GM23338 (cell line): Measurements from ENCODE around the gene VRK1. TPM values are rescaled to one million over a fixed set of nuclear protein-coding genes. Genes with fewer than 3 reads are reported as not detected.

Experiments
- ATAC-seq: fragments of 200-7000 bp; cut with Tn5 transposase; 3 replicates; pipeline ENCODE4 v1.9.1; 2020
- DNase-seq: peaks from one replicate; pipeline ENCODE4 v3.0.0-alpha.2; 2015; ENCODE audit warnings: low spot score
- H2AFZ ChIP-seq: fragments of 200-600 bp; sonication (generic); 2 replicates; pipeline ENCODE4 v1.8.0; 2016; ENCODE audit warnings: antibody characterized with exemption, mild to moderate bottlenecking, moderate library complexity
- H3F3A ChIP-seq: fragments of 200-600 bp; sonication (generic); replicated peaks from 2 replicates; pipeline ENCODE4 v1.8.0; 2017; ENCODE audit warnings: antibody characterized with exemption, mixed run types, low read depth
- H3K27ac ChIP-seq: fragments of 200-600 bp; sonication (generic); 2 replicates; pipeline ENCODE4 v1.6.1; 2016; ENCODE audit warnings: low read depth
- H3K27me3 ChIP-seq: fragments of 200-600 bp; sonication (generic); 2 replicates; pipeline ENCODE4 v1.8.0; 2016; ENCODE audit warnings: mild to moderate bottlenecking, mixed run types, moderate library complexity; ENCODE audit not compliant: insufficient read depth
- H3K36me3 ChIP-seq: fragments of 200-600 bp; sonication (generic); 2 replicates; pipeline ENCODE4 v1.8.0; 2016; ENCODE audit warnings: mild to moderate bottlenecking; ENCODE audit not compliant: insufficient read depth
- H3K4me1 ChIP-seq: fragments of 200-600 bp; sonication (generic); 2 replicates; pipeline ENCODE4 v1.8.0; 2016; ENCODE audit warnings: mild to moderate bottlenecking, moderate library complexity; ENCODE audit not compliant: insufficient read depth
- H3K4me2 ChIP-seq: fragments of 200-600 bp; sonication (generic); 2 replicates; pipeline ENCODE4 v1.7.1; 2017; ENCODE audit warnings: mixed run types
- H3K4me3 ChIP-seq: fragments of 200-600 bp; sonication (generic); 2 replicates; pipeline ENCODE4 v1.6.1; 2016; ENCODE audit warnings: mixed run types
- H3K79me2 ChIP-seq: fragments of 200-600 bp; sonication (generic); replicated peaks from 2 replicates; pipeline ENCODE4 v1.8.0; 2017; ENCODE audit warnings: mild to moderate bottlenecking; ENCODE audit not compliant: insufficient read depth
- H3K9me2 ChIP-seq: fragments of 200-600 bp; sonication (generic); 2 replicates; pipeline ENCODE4 v1.8.0; 2017; ENCODE audit not compliant: insufficient read depth
- H4K20me1 ChIP-seq: fragments of 200-600 bp; sonication (generic); replicated peaks from 2 replicates; pipeline ENCODE4 v1.8.0; 2017; ENCODE audit warnings: mild to moderate bottlenecking; ENCODE audit not compliant: insufficient read depth
- H3K27ac Mint-ChIP-seq: 2 replicates; pipeline ENCODE4 v1.8.0; 2020; ENCODE audit warnings: inconsistent platforms, mild to moderate bottlenecking, moderate library complexity, mixed read lengths
- H3K27me3 Mint-ChIP-seq: 3 replicates; pipeline ENCODE4 v1.8.0; 2022; ENCODE audit warnings: low read depth, mild to moderate bottlenecking, moderate library complexity, mixed read lengths, inconsistent platforms; ENCODE audit not compliant: insufficient read depth, poor library complexity
- H3K36me3 Mint-ChIP-seq: 3 replicates; pipeline ENCODE4 v1.8.0; 2021; ENCODE audit warnings: low read depth, mild to moderate bottlenecking, inconsistent platforms, moderate library complexity, mixed read lengths
- H3K4me1 Mint-ChIP-seq: 3 replicates; pipeline ENCODE4 v1.8.0; 2020; ENCODE audit warnings: mild to moderate bottlenecking, inconsistent platforms, mixed read lengths
- H3K4me3 Mint-ChIP-seq: 3 replicates; pipeline ENCODE4 v1.8.0; 2021; ENCODE audit warnings: moderate library complexity, mild to moderate bottlenecking, inconsistent platforms, mixed read lengths
- H3K9me3 Mint-ChIP-seq: 3 replicates; pipeline ENCODE4 v1.8.0; 2020; ENCODE audit warnings: moderate library complexity, mild to moderate bottlenecking, inconsistent platforms, mixed read lengths
- CREB1 ChIP-seq: fragments of 250-450 bp; sonication (Bioruptor Pico); IDR thresholded peaks from 2 replicates; pipeline ENCODE4 v1.5.0; 2020; ENCODE audit warnings: low read depth, mild to moderate bottlenecking, moderate library complexity
- EZH2 ChIP-seq: fragments of 200-600 bp; sonication (generic); IDR thresholded peaks from one replicate; pipeline ENCODE4 v1.8.0; 2017; ENCODE audit warnings: antibody characterized with exemption, mild to moderate bottlenecking, low read depth; ENCODE audit not compliant: unreplicated experiment
- EZH2phosphoT487 ChIP-seq: fragments of 200-600 bp; sonication (generic); IDR thresholded peaks from one replicate; pipeline ENCODE4 v1.8.1; 2018; ENCODE audit warnings: antibody characterized with exemption; ENCODE audit not compliant: unreplicated experiment
- JUNB ChIP-seq: IDR thresholded peaks from one replicate; pipeline ENCODE4 v1.6.1; 2016; ENCODE audit warnings: antibody characterized with exemption; ENCODE audit not compliant: unreplicated experiment
- NANOG ChIP-seq: IDR thresholded peaks from 2 replicates; pipeline ENCODE4 v1.6.1; 2016; ENCODE audit warnings: antibody characterized with exemption, borderline replicate concordance
- POLR2AphosphoS5 ChIP-seq: IDR thresholded peaks from 2 replicates; pipeline ENCODE4 v1.6.1; 2016; ENCODE audit warnings: antibody characterized with exemption, low read depth
- STAT1 ChIP-seq: IDR thresholded peaks from one replicate; pipeline ENCODE4 v1.6.1; 2016; ENCODE audit warnings: antibody characterized with exemption; ENCODE audit not compliant: unreplicated experiment
- ZNF114 ChIP-seq: fragments of 250-450 bp; sonication (Bioruptor Pico); IDR thresholded peaks from 2 replicates; pipeline ENCODE4 v1.5.0; 2020; ENCODE audit warnings: mild to moderate bottlenecking, moderate library complexity
- ZNF331 ChIP-seq: fragments of 250-450 bp; sonication (Bioruptor Pico); IDR thresholded peaks from 2 replicates; pipeline ENCODE4 v1.5.0; 2020; ENCODE audit warnings: low read depth, mild to moderate bottlenecking, moderate library complexity
- polyA plus RNA-seq: library from polyadenylated mRNA; unstranded; fragments of >200 nt; fragmentation: Nextera tagmentation; extraction: Ambion mirVana; gene quantifications from 2 replicates; pipeline ENCODE4 v1.2.1, GENCODE V29; 2016
- total RNA-seq: library from RNA; depleted of rRNA; stranded (reverse); fragments of >200 nt; shearing (Covaris generic); gene quantifications from 2 replicates; pipeline ENCODE4 v1.2.3, GENCODE V29; 2014
- TF ChIP-seq, protein P1 (sequence below), 2 experiments: fragments of 200-600 bp in 1 of 2; sonication (generic) in 1 of 2; conservative IDR thresholded peaks; 2 replicates each; pipeline versions ENCODE4 v1.5.1 to v1.6.1; 2016 to 2017; ENCODE audit warnings: antibody characterized with exemption in 2 of 2, low read depth in 2 of 2, mild to moderate bottlenecking in 2 of 2, moderate library complexity in 1 of 2
- TF ChIP-seq, protein P2 (sequence below): IDR thresholded peaks from 2 replicates; pipeline ENCODE4 v1.6.1; 2016; ENCODE audit warnings: antibody characterized with exemption
- TF ChIP-seq, protein P3 (sequence below): IDR thresholded peaks from one replicate; pipeline ENCODE4 v1.6.1; 2018; ENCODE audit warnings: antibody characterized with exemption; ENCODE audit not compliant: unreplicated experiment

Gene VRK1
- total and polyA plus RNA-seq, 2 experiments from 2014 or later = 83.8 to 119 TPM

DNA sequence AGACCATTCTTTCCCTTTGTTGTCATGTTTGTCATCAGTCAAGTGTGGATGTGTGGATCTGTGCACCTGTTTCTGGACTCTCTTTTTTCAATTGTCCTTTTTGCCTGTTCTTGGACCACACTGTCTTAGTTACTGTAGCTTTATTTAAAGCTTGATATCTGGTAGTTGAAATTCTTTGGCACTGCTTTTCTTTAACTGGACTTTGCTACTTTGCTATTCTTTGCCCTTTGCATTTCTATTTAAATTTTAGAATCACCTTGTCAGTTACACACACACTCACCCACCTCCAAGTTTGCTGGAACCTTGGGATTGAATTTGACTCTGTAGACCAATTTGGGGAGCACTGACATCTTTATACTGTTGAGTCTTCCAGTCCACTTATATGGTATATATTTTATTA lies 61.5 kb downstream of the VRK1 start:
- no peak overlapping the region for H2AFZ ChIP-seq
- Mint-ChIP-seq H3K4me1 (peaks cover 25% of the 10 kb centered on the region), H3K4me3 (no peak overlapping the region), H3K27me3 (peaks cover 2% of the 10 kb centered on the region), H3K9me3 (no peaks in the 10 kb centered on the region), H3K36me3 (peaks cover 23% of the 10 kb centered on the region; the same call in 2 of the 3 replicates), H3K27ac (no peak overlapping the region)
- DNase-seq (no peak), ATAC-seq (no peak)
- no peaks in the 10 kb centered on the region for H3K9me2 ChIP-seq
- H3K36me3 ChIP-seq = peaks cover 6% of the 10 kb centered on the region; the same call in 1 of the 2 replicates
- no peak overlapping the region for H3K4me2 ChIP-seq
- H3F3A ChIP-seq = no peaks in the 10 kb centered on the region
- TF ChIP-seq POLR2AphosphoS5 = no peak
- TF ChIP-seq, protein P1, sequence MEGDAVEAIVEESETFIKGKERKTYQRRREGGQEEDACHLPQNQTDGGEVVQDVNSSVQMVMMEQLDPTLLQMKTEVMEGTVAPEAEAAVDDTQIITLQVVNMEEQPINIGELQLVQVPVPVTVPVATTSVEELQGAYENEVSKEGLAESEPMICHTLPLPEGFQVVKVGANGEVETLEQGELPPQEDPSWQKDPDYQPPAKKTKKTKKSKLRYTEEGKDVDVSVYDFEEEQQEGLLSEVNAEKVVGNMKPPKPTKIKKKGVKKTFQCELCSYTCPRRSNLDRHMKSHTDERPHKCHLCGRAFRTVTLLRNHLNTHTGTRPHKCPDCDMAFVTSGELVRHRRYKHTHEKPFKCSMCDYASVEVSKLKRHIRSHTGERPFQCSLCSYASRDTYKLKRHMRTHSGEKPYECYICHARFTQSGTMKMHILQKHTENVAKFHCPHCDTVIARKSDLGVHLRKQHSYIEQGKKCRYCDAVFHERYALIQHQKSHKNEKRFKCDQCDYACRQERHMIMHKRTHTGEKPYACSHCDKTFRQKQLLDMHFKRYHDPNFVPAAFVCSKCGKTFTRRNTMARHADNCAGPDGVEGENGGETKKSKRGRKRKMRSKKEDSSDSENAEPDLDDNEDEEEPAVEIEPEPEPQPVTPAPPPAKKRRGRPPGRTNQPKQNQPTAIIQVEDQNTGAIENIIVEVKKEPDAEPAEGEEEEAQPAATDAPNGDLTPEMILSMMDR (conservative IDR thresholded peaks at IDR 0.05; ENCODE audit: low read depth in 2 of 2) = no peak
- TF ChIP-seq, protein P2, sequence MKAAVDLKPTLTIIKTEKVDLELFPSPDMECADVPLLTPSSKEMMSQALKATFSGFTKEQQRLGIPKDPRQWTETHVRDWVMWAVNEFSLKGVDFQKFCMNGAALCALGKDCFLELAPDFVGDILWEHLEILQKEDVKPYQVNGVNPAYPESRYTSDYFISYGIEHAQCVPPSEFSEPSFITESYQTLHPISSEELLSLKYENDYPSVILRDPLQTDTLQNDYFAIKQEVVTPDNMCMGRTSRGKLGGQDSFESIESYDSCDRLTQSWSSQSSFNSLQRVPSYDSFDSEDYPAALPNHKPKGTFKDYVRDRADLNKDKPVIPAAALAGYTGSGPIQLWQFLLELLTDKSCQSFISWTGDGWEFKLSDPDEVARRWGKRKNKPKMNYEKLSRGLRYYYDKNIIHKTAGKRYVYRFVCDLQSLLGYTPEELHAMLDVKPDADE = no peak
- no peak for TF ChIP-seq EZH2phosphoT487
- no peak for TF ChIP-seq STAT1
- no peak for TF ChIP-seq CREB1 (CRISPR knock-in tag)
- TF ChIP-seq JUNB = no peak
- no peak for TF ChIP-seq NANOG
- no peak for TF ChIP-seq ZNF114 (CRISPR knock-in tag)
- H4K20me1 ChIP-seq = no peaks in the 10 kb centered on the region
- no peak overlapping the region for H3K4me3 ChIP-seq
- no peak overlapping the region for H3K27ac ChIP-seq
- no peaks in the 10 kb centered on the region for H3K27me3 ChIP-seq
- peaks cover 21% of the 10 kb centered on the region for H3K4me1 ChIP-seq
- no peaks in the 10 kb centered on the region; the same call in 1 of the 2 replicates for H3K79me2 ChIP-seq

DNA sequence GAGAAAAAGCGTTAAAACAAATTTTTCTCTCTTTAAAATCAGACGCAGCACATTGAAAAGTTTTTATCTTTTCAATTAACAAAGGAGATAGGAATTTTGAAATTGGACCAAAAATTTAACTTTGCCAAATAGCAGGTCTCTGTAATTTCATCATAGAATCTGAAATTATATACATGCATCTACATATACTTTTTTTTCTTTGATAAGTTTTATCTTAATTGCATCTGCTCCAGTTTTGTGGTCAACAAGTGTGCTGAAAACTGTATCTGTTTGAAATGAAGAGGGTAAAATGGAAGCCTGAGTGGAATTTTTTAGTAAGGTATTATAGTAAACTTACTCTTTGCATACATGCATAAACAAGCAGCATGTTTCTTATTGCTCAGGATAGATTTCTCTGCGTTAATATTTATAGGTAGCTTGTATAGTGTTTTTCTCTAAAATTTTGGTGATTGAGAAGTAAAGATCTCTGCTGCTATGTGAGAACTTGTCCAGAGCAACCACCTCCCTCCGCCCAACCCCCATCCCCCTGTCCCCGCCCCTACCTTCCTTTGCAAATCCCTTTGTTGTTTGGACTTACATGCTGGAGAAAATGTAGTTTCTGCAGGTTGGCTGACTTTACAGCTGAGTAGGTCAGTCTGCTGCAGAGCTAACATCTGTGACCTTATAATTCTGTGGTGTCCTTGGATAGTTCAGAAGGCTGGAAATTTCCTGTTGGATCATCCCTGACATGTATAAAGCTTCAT lies 64.6 kb downstream of the VRK1 start:
- Histone ChIP-seq H3K79me2 (peaks cover 16% of the 10 kb centered on the region; the same call in 1 of the 2 replicates), H3K4me2 (peak overlapping the region; percentile 75), H3K4me1 (peaks cover 27% of the 10 kb centered on the region), H3K27me3 (no peaks in the 10 kb centered on the region), H2AFZ (no peak overlapping the region), H3K4me3 (peak overlapping the region; percentile 37), H3K9me2 (no peaks in the 10 kb centered on the region), H4K20me1 (no peaks in the 10 kb centered on the region), H3F3A (no peaks in the 10 kb centered on the region), H3K27ac (peak overlapping the region; percentile 81), H3K36me3 (no peaks in the 10 kb centered on the region)
- Mint-ChIP-seq H3K27me3 (peaks cover 2% of the 10 kb centered on the region), H3K4me3 (peak overlapping the region; percentile 60), H3K4me1 (peaks cover 42% of the 10 kb centered on the region), H3K27ac (peak overlapping the region; percentile 98), H3K36me3 (peaks cover 31% of the 10 kb centered on the region), H3K9me3 (peaks cover 9% of the 10 kb centered on the region; the same call in 1 of the 3 replicates)
- ATAC-seq = peak; percentile 93
- DNase-seq = peak; percentile 79
- TF ChIP-seq NANOG (no peak), ZNF331 (CRISPR knock-in tag) (no peak), STAT1 (no peak), JUNB (no peak), EZH2 (no peak), CREB1 (CRISPR knock-in tag) (no peak), EZH2phosphoT487 (no peak), POLR2AphosphoS5 (no peak), ZNF114 (CRISPR knock-in tag) (no peak)
- TF ChIP-seq, protein P1 (conservative IDR thresholded peaks at IDR 0.05; ENCODE audit: low read depth in 2 of 2) = no peak
- TF ChIP-seq, protein P2 = no peak
- TF ChIP-seq, protein P3, sequence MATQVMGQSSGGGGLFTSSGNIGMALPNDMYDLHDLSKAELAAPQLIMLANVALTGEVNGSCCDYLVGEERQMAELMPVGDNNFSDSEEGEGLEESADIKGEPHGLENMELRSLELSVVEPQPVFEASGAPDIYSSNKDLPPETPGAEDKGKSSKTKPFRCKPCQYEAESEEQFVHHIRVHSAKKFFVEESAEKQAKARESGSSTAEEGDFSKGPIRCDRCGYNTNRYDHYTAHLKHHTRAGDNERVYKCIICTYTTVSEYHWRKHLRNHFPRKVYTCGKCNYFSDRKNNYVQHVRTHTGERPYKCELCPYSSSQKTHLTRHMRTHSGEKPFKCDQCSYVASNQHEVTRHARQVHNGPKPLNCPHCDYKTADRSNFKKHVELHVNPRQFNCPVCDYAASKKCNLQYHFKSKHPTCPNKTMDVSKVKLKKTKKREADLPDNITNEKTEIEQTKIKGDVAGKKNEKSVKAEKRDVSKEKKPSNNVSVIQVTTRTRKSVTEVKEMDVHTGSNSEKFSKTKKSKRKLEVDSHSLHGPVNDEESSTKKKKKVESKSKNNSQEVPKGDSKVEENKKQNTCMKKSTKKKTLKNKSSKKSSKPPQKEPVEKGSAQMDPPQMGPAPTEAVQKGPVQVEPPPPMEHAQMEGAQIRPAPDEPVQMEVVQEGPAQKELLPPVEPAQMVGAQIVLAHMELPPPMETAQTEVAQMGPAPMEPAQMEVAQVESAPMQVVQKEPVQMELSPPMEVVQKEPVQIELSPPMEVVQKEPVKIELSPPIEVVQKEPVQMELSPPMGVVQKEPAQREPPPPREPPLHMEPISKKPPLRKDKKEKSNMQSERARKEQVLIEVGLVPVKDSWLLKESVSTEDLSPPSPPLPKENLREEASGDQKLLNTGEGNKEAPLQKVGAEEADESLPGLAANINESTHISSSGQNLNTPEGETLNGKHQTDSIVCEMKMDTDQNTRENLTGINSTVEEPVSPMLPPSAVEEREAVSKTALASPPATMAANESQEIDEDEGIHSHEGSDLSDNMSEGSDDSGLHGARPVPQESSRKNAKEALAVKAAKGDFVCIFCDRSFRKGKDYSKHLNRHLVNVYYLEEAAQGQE = no peak
